ENCODE results near the gene SLC25A11.

DNA sequence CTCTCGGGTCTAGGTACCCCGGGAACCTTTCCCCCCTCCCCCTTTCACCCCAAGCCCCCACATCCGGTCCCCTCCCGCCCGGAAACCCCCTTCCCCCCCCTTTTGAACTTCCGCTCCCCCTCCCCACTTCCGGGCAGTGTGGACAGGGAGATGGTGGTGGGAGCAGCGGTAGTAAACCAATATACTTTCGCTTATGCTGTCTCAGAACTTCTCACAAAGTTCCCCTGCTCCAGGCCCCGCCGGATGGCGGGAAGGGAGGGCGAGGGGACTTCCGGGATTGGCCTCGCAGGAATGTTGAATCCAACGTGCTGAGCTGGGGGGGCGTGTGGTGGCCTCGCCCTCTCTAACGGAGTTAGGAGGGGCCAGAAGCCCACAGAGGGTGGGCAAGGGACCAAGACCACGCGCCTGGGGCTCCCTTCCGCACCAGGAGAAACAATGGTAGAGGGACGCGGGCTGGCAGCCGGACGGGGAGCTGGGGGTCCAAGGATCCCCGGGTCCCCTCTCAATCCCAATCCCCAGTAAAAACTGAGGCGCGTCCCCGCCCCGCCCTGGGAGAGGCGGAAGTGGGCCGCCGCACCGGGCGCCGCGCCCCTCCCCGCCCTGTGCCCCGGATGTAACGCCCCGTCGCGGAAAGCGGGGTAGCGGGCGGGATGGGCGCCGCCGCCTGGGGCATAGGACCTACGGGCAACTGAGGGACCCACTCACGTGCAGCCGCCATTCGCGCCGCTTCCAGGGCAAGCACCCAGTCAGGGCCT, 7.7 kb upstream of the SLC25A11 start:
- TF ChIP-seq, protein P1, sequence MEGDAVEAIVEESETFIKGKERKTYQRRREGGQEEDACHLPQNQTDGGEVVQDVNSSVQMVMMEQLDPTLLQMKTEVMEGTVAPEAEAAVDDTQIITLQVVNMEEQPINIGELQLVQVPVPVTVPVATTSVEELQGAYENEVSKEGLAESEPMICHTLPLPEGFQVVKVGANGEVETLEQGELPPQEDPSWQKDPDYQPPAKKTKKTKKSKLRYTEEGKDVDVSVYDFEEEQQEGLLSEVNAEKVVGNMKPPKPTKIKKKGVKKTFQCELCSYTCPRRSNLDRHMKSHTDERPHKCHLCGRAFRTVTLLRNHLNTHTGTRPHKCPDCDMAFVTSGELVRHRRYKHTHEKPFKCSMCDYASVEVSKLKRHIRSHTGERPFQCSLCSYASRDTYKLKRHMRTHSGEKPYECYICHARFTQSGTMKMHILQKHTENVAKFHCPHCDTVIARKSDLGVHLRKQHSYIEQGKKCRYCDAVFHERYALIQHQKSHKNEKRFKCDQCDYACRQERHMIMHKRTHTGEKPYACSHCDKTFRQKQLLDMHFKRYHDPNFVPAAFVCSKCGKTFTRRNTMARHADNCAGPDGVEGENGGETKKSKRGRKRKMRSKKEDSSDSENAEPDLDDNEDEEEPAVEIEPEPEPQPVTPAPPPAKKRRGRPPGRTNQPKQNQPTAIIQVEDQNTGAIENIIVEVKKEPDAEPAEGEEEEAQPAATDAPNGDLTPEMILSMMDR (IDR thresholded peaks at IDR 0.05; ENCODE audit: insufficient read depth, low read length, poor library complexity, severe bottlenecking), result no peak
- TF ChIP-seq EZH2phosphoT487 (conservative IDR thresholded peaks at IDR 0.05; ENCODE audit: low read length), result no peak
